ENCODE measurements around the gene SLC7A1. TPM values are rescaled to one million over a fixed set of nuclear protein-coding genes. Genes with fewer than 3 reads are reported as not detected.

SLC7A1 gene
- total and polyA plus RNA-seq, 2 of the 8 experiments (the other 6 are each of a cell fraction or from before 2014, with no cell fraction given): 26.8 to 114 TPM

GRCh38 chr13:29550430-29550988 lies 45.0 kb downstream of the SLC7A1 start:
- Histone ChIP-seq H2BK120ac (replicated peaks; ENCODE audit: low read depth, low read length) (no peak overlapping the region), H3K4ac (replicated peaks; ENCODE audit: insufficient read length, low read depth, low read length) (no peak overlapping the region), H4K8ac (ENCODE audit: extremely low read depth, insufficient read depth, low read length) (no peak overlapping the region), H2BK15ac (ENCODE audit: low read length) (no peak overlapping the region), H2AFZ (ENCODE audit: low read length) (no peak overlapping the region), H3K79me2 (ENCODE audit: control insufficient read depth in 1 of 2, insufficient read depth in 2 of 2, low read length in 2 of 2) (peaks cover 5 to 95% of the 10 kb centered on the region in 2 experiments), H3K56ac (replicated peaks; ENCODE audit: insufficient read length, low read depth, low read length) (no peak overlapping the region), H3K36me3 (ENCODE audit: control insufficient read depth in 2 of 4, insufficient read depth in 4 of 4, low read length in 3 of 4) (peaks cover 11 to 53% (median 24%) of the 10 kb centered on the region in 4 experiments), H3K27ac (ENCODE audit: low read depth, low read length) (no peak overlapping the region), H3K23me2 (ENCODE audit: low read depth, low read length) (no peaks in the 10 kb centered on the region), H2AK5ac (ENCODE audit: low read depth, low read length) (no peak overlapping the region), H3K27me3 (replicated peaks in 1 of 4; ENCODE audit: control insufficient read depth in 3 of 4, extremely low read depth in 1 of 4, insufficient read depth in 3 of 4, low read length in 3 of 4) (no peaks in the 10 kb centered on the region), H4K5ac (ENCODE audit: insufficient read length, low read depth, low read length) (no peak overlapping the region), H4K20me1 (replicated peaks in 1 of 2; ENCODE audit: control insufficient read depth in 1 of 2, insufficient read depth in 2 of 2, low read length in 2 of 2) (peaks cover 19 to 22% of the 10 kb centered on the region in 2 experiments), H3K4me2 (ENCODE audit: insufficient read depth in 1 of 2, low read depth in 2 of 2, low read length in 2 of 2) (no peak overlapping the region), H4K91ac (replicated peaks; ENCODE audit: insufficient read length, low read length) (no peak overlapping the region), H3K4me1 (replicated peaks in 1 of 4; ENCODE audit: control insufficient read depth in 3 of 4, insufficient read depth in 4 of 4, low read length in 3 of 4) (peaks cover 0 to 3% (median 2%) of the 10 kb centered on the region in 4 experiments; a peak in 1 of 7 replicates), H3K23ac (ENCODE audit: insufficient read length) (no peak overlapping the region), H3K18ac (ENCODE audit: extremely low read depth, low read length) (no peak overlapping the region), H2BK5ac (ENCODE audit: low read depth, low read length) (no peak overlapping the region), H2BK20ac (ENCODE audit: low read length) (no peak overlapping the region), H3K14ac (ENCODE audit: insufficient read length) (no peak overlapping the region), H3K4me3 (ENCODE audit: extremely low read depth in 1 of 4, insufficient read depth in 2 of 4, low read depth in 3 of 4, low read length in 4 of 4) (no peak overlapping the region), H3K9me3 (ENCODE audit: insufficient read depth in 2 of 2, low read depth in 1 of 2, low read length in 1 of 2) (no peaks in the 10 kb centered on the region), H3K79me1 (ENCODE audit: low read depth, low read length) (peaks cover 21% of the 10 kb centered on the region), H3K9ac (replicated peaks in 1 of 4; ENCODE audit: extremely low read depth in 1 of 4, low read depth in 3 of 4, low read length in 3 of 4) (no peak overlapping the region), H2BK12ac (ENCODE audit: low read depth, low read length) (no peak overlapping the region)
- no peak for DNase-seq (ENCODE audit: low read depth in 1 of 2, low spot score in 2 of 2)
- 100% methylated on average over 5 of the region's 5 CpGs; no CpG with 5 or more reads in 1 of the 2 experiments for WGBS, 2 experiments (ENCODE audit: extremely low coverage in 1 of 2, insufficient coverage in 1 of 2, insufficient read length in 1 of 2, insufficient replicate concordance in 2 of 2, low coverage in 1 of 2, low lambda C conversion rate in 2 of 2, missing lambda C conversion rate in 1 of 2)
- ChIA-PET CTCF (ENCODE audit: partially characterized antibody) (interaction anchor here (0.7 kb wide), 1 partner anchor 31 kb away, joined by 3 read pairs; no protein-coding TSS in a partner anchor), POLR2A (ENCODE audit: partially characterized antibody) (interaction anchor here (1.6 kb wide), 1 partner anchor 38 kb away, joined by 4 read pairs; no protein-coding TSS in a partner anchor)
- no peak for FAIRE-seq
- TF ChIP-seq SUZ12 (IDR thresholded peaks at IDR 0.05; ENCODE audit: low read length) (no peak), POLR2A (IDR thresholded peaks at IDR 0.05; ENCODE audit: control extremely low read depth in 1 of 2, low read depth in 2 of 2, low read length in 2 of 2) (no peak), RBBP5 (IDR thresholded peaks at IDR 0.05; ENCODE audit: borderline replicate concordance, low read depth, low read length) (no peak), GABPA (IDR thresholded peaks at IDR 0.05; ENCODE audit: borderline replicate concordance, insufficient read depth, low read length) (no peak), CHD1 (IDR thresholded peaks at IDR 0.05; ENCODE audit: low read depth, low read length) (no peak), ZNF274 (IDR thresholded peaks at IDR 0.05; ENCODE audit: borderline replicate concordance, extremely low read depth, low read length) (no peak), TBP (IDR thresholded peaks at IDR 0.05; ENCODE audit: low read depth, low read length) (no peak), ATF2 (IDR thresholded peaks at IDR 0.05; ENCODE audit: low read length) (no peak)
- TF ChIP-seq, protein P1, sequence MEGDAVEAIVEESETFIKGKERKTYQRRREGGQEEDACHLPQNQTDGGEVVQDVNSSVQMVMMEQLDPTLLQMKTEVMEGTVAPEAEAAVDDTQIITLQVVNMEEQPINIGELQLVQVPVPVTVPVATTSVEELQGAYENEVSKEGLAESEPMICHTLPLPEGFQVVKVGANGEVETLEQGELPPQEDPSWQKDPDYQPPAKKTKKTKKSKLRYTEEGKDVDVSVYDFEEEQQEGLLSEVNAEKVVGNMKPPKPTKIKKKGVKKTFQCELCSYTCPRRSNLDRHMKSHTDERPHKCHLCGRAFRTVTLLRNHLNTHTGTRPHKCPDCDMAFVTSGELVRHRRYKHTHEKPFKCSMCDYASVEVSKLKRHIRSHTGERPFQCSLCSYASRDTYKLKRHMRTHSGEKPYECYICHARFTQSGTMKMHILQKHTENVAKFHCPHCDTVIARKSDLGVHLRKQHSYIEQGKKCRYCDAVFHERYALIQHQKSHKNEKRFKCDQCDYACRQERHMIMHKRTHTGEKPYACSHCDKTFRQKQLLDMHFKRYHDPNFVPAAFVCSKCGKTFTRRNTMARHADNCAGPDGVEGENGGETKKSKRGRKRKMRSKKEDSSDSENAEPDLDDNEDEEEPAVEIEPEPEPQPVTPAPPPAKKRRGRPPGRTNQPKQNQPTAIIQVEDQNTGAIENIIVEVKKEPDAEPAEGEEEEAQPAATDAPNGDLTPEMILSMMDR (IDR thresholded peaks at IDR 0.05; ENCODE audit: control extremely low read depth in 1 of 3, insufficient read depth in 1 of 3, low read depth in 1 of 3, low read length in 3 of 3): no peak

Measured in H1 (cell line).